Tibial artery (tissue), 4 donors: ENCODE results near the gene PLSCR4.
A peak's percentile ranks its signal among the peaks of the same experiment; 100 is the strongest.
"Not testable (repeated sequence)": the region's sequence is repeated elsewhere in the genome, so short reads cannot be mapped to it uniquely, and the experiment has no call there.

Experiments used
- DNase-seq, 2 donors: peaks; one replicate each; pipeline ENCODE4 v3.0.0-alpha.2; 2019
- H3K27ac ChIP-seq, 2 donors: fragments of 200-600 bp; sonication (generic) in 1 of 2; 1 replicate in 1 of 2; 2 replicates in 1 of 2; pipeline ENCODE4 v1.5.1; 2018 to 2019; ENCODE audit warnings: mild to moderate bottlenecking in 1 of 2
- H3K27me3 ChIP-seq, 2 donors: fragments of 200-600 bp; sonication (generic) in 1 of 2; one replicate each; pipeline versions ENCODE4 v1.5.1 to v1.6.0; 2016 to 2019
- H3K36me3 ChIP-seq, 3 donors: fragments of 200-600 bp; sonication (generic) in 2 of 3; one replicate each; pipeline ENCODE4 v1.5.1; 2016 to 2019; ENCODE audit warnings: mild to moderate bottlenecking in 2 of 3
- H3K4me1 ChIP-seq, 4 donors: fragments of 200-600 bp; sonication (generic) in 2 of 4; 1 replicate in 3 of 4; 2 replicates in 1 of 4; pipeline ENCODE4 v1.5.1; 2016 to 2019
- H3K4me3 ChIP-seq, 2 donors: fragments of 200-600 bp; sonication (generic) in 1 of 2; 1 replicate in 1 of 2; 2 replicates in 1 of 2; pipeline ENCODE4 v1.5.1; 2018 to 2019; ENCODE audit warnings: mild to moderate bottlenecking in 2 of 2
- H3K9me3 ChIP-seq, 3 donors: fragments of 200-600 bp; sonication (generic) in 1 of 3; one replicate each; pipeline ENCODE4 v1.5.1; 2016 to 2019
- intact Hi-C: fragments of 100-400 bp; cut with DNase I; formaldehyde crosslinking; loops from one replicate; pipeline ENCODE4 v1.15.0; 2023; ENCODE audit warnings: low total_unique reads
- TF ChIP-seq, protein P1 (sequence below), 2 experiments: fragments of 200-600 bp in 1 of 2; fragments of 450-650 bp in 1 of 2; IDR thresholded peaks; one replicate each; pipeline ENCODE4 v1.5.1; 2017 to 2019; ENCODE audit warnings: antibody characterized with exemption in 2 of 2, mild to moderate bottlenecking in 1 of 2, moderate library complexity in 1 of 2

PLSCR4 gene

DNA sequence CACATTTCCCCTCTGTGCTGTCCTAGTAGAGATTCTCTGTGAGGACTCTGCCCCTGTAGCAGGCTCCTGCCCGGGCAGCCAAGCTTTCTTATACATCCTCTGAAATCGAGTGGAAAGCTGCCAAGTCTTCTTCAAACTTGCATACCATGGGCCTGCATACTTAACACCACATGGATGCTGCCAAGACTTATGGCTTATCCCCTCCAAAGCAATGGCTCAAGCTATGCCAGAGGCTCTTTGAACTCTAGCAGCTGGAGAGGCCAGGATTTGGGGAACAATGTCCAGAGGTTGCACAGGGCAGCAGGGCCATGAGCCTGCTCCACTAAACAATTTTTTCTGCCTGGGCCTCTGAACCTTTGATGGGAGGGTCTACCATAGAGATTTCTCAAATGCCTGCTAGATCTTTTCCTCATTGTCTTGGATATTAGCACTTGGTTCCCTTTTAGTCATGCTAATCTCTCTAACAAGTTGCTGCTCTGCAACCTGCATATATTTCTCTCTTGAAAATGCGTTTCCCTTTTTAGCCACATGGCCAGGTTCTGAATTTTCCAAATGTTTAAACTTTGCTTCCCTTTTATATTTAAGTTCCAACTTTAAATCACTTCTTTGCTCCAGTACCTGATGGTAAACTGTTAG lies 6.1 kb upstream of the PLSCR4 start:
- no peak overlapping the region for H3K27ac ChIP-seq
- DNase-seq, result no peak
- TF ChIP-seq, protein P1, sequence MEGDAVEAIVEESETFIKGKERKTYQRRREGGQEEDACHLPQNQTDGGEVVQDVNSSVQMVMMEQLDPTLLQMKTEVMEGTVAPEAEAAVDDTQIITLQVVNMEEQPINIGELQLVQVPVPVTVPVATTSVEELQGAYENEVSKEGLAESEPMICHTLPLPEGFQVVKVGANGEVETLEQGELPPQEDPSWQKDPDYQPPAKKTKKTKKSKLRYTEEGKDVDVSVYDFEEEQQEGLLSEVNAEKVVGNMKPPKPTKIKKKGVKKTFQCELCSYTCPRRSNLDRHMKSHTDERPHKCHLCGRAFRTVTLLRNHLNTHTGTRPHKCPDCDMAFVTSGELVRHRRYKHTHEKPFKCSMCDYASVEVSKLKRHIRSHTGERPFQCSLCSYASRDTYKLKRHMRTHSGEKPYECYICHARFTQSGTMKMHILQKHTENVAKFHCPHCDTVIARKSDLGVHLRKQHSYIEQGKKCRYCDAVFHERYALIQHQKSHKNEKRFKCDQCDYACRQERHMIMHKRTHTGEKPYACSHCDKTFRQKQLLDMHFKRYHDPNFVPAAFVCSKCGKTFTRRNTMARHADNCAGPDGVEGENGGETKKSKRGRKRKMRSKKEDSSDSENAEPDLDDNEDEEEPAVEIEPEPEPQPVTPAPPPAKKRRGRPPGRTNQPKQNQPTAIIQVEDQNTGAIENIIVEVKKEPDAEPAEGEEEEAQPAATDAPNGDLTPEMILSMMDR (IDR thresholded peaks at IDR 0.05), result no peak
- no peaks in the 10 kb centered on the region for H3K36me3 ChIP-seq
- peaks cover 0 to 5% (median 0%) of the 10 kb centered on the region in 3 donors for H3K9me3 ChIP-seq
- no peak overlapping the region for H3K4me3 ChIP-seq
- intact Hi-C loops, result no loop called here
- H3K4me1 ChIP-seq, result peaks cover 0 to 1% (median 0%) of the 10 kb centered on the region in 4 donors
- no peaks in the 10 kb centered on the region for H3K27me3 ChIP-seq

DNA sequence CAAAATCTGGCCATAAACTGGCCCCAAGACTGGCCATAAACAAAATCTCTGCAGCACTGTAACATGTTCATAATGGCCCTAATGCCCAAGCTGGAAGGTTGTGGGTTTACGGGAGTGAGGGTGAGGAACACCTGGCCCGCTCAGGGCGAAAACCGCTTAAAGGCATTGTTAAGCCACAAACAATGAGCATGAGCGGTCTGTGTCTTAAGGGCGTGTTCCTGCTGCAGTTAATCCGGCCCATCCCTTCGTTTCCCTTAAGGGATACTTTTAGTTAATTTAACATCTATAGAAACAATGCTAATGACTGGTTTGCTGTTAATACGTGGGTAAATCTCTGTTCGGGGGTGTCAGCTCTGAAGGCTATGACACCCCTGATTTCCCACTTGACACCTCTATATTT lies 1.5 kb upstream of the PLSCR4 start:
- H3K27ac ChIP-seq, result peak overlapping the region; percentile 89 to 98
- H3K4me1 ChIP-seq, result peaks cover 0 to 23% (median 0%) of the 10 kb centered on the region in 4 donors
- H3K36me3 ChIP-seq, H3K27me3 ChIP-seq, intact Hi-C loops, H3K9me3 ChIP-seq, DNase-seq, H3K4me3 ChIP-seq: not testable (repeated sequence)

DNA sequence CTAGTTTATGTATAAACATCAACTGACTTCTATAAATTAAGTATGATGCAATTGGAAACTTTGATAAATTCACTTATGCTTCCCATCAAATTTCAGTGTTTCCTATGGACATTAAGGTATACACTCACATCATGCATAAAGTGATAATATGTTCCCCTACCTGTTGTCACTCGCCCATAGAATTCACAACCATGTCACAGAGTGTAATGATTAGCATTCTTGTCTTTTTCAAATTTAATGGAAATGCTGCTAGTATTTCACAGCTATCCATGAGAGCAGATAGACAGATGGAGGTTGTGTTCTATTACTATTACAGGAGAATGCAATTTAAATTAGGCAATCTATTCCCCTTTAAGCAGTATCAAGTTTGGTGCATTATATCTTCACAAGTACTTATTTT lies 984 bp downstream of the PLSCR4 start:
- peaks cover 0 to 40% (median 0%) of the 10 kb centered on the region in 4 donors for H3K4me1 ChIP-seq
- no peaks in the 10 kb centered on the region for H3K36me3 ChIP-seq
- TF ChIP-seq, protein P1 (IDR thresholded peaks at IDR 0.05), result no peak
- H3K27ac ChIP-seq, result peak overlapping the region; percentile 89 to 98
- peak overlapping the region; percentile 86 to 95 for H3K4me3 ChIP-seq
- H3K27me3 ChIP-seq, result no peaks in the 10 kb centered on the region
- no peak for DNase-seq
- peaks cover 0 to 5% (median 0%) of the 10 kb centered on the region in 3 donors for H3K9me3 ChIP-seq
- intact Hi-C loops, result no loop called here

DNA sequence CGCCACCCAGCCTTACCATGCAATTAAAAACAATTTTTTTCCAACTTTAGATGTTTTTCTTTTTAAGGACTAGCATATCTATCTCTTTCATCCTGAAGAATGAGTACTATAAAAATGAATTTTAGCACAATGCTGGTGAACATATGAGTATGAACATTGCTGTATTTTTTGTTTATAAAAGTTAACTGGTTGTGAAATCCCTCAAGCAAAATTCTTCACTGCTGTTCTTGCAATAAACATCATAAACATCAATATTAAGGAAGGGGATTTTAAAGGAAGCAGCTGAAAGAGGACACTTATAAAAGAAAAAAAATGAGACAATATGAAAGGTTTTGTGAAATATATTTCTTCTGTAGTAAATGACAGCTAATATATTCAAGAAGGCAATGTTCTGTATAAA lies 3.0 kb downstream of the PLSCR4 start:
- peak overlapping the region; percentile 34 to 98 for H3K27ac ChIP-seq
- TF ChIP-seq, protein P1 (IDR thresholded peaks at IDR 0.05), result no peak

DNA sequence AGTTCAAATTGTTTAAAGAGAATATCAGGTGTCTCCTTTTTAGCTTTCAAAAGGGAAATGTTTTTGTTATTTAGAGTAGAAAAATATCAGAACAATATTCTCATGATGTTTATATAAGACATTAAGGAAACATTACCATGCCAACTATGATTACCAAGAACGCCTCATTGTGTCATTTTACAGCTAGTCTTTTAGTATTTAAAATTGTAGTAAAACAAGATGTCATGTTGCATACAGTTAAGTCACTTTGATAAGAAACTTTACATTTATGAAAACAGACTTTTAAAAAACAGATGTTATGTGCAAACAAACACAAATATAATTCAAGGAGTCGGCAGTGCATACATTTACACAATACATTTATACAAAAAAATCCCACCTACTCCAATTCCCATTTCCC lies 4.4 kb downstream of the PLSCR4 start:
- TF ChIP-seq, protein P1 (IDR thresholded peaks at IDR 0.05), result no peak
- no peak for DNase-seq
- peak overlapping the region; percentile 11 to 98 for H3K27ac ChIP-seq
- H3K27me3 ChIP-seq, result no peaks in the 10 kb centered on the region
- H3K9me3 ChIP-seq, result no peaks in the 10 kb centered on the region
- no peak overlapping the region for H3K4me3 ChIP-seq
- intact Hi-C loops, result no loop called here
- H3K4me1 ChIP-seq, result peaks cover 0 to 54% (median 3%) of the 10 kb centered on the region in 4 donors
- no peaks in the 10 kb centered on the region for H3K36me3 ChIP-seq

More for the DNA sequence above, 3.0 kb downstream of the PLSCR4 start:
- no peaks in the 10 kb centered on the region for H3K9me3 ChIP-seq
- no peaks in the 10 kb centered on the region for H3K36me3 ChIP-seq
- H3K4me1 ChIP-seq, result peaks cover 0 to 48% (median 2%) of the 10 kb centered on the region in 4 donors
- intact Hi-C loops, result no loop called here
- no peak for DNase-seq
- H3K27me3 ChIP-seq, result no peaks in the 10 kb centered on the region
- peak overlapping the region; percentile 6 to 86 for H3K4me3 ChIP-seq

DNA sequence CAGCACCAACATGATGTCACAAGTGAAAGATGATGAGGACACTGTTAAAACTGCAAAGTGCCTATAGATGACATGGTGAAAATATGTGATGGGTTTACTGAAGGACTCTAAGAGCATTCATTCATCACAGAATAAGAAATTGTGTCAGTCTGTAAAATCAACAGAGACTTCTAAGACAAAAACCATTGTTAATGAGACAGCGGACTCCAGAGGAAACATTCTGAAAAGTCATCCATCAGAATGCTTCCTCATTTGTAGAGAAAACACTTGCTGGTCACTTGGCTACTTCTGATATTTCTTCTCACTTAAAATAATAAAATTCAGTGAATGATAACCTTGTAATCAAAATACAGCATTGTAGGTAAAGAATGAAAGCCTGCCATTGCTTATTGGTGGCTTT lies 7.3 kb downstream of the PLSCR4 start:
- H3K27ac ChIP-seq, result peak overlapping the region in 1 of 2 donors; percentile 74
- H3K27me3 ChIP-seq, result no peaks in the 10 kb centered on the region
- H3K4me3 ChIP-seq, result no peak overlapping the region
- peaks cover 0 to 63% (median 6%) of the 10 kb centered on the region in 4 donors for H3K4me1 ChIP-seq
- no peaks in the 10 kb centered on the region for H3K9me3 ChIP-seq
- intact Hi-C loops, result no loop called here
- TF ChIP-seq, protein P1 (IDR thresholded peaks at IDR 0.05), result no peak
- H3K36me3 ChIP-seq, result no peaks in the 10 kb centered on the region
- DNase-seq, result no peak
